ENCODE measurements around the gene AK5.
"Not testable (repeated sequence)": the region's sequence is repeated elsewhere in the genome, so short reads cannot be mapped to it uniquely, and the experiment has no call there.

Gene AK5

DNA sequence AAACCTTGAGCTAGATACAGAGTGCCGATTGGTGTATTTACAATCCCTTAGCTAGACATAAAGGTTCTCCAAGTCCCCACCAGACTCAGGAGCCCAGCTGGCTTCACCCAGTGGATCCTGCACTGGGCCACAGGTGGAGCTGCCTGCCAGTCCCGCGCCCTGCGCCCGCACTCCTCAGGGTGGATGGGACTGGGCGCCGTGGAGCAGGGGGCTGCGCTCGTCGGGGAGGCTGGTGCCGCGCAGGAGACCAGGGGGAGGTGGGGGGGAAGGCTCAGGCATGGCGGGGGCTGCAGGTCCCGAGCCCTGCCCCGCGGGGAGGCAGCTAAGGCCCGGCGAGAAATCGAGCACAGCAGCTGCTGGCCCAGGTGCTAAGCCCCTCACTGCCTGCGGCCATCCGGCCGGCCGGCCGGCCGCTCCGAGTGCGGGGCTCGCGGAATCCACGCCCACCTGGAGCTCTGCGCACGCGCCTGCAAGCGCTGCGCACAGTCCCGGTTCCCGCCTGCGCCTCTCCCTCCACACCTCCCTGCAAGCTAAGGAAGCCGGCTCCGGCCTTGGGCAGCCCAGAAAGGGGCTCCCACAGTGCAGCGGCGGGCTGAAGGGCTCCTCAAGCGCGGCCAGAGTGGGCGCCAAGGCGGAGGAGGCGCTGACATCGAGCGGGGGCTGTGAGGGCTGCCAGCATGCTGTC, 249.9 kb downstream of the AK5 start:
- not testable (repeated sequence) for H3K27ac Mint-ChIP-seq; H3K9me3 Mint-ChIP-seq; ATAC-seq (replicated peaks); H3K4me1 Mint-ChIP-seq (ENCODE audit: low read depth in 2 of 2); H3K4me3 Mint-ChIP-seq; H3K27me3 Mint-ChIP-seq; H3K36me3 Mint-ChIP-seq (ENCODE audit: insufficient read depth); DNase-seq

DNA sequence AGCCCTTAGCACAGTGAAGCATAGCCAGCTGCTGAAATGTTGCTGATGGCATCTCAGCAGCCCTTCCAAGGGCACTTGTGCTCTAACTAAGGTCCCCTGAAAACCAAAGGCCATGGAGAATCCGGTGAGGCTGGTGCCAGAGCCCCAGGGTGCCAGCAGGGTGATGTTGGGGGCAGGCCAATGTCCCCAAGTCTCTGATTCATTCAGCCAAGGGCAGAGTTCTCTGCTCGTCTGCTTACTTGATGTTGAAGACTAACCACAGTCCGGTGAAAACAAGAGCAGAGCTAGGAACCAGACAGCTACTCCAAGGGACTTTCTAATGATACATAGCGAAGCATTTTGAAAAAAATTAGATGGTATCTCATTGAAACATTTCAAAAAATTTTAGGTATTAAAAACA, 250.8 kb downstream of the AK5 start:
- Mint-ChIP-seq H3K27me3 (no peaks in the 10 kb centered on the region), H3K4me1 (ENCODE audit: low read depth in 2 of 2) (peaks cover 4 to 6% of the 10 kb centered on the region in 2 donors), H3K4me3 (no peak overlapping the region), H3K27ac (no peak overlapping the region), H3K9me3 (no peaks in the 10 kb centered on the region), H3K36me3 (ENCODE audit: insufficient read depth) (no peaks in the 10 kb centered on the region)
- ATAC-seq (replicated peaks), result no peak
- no peak for DNase-seq

DNA sequence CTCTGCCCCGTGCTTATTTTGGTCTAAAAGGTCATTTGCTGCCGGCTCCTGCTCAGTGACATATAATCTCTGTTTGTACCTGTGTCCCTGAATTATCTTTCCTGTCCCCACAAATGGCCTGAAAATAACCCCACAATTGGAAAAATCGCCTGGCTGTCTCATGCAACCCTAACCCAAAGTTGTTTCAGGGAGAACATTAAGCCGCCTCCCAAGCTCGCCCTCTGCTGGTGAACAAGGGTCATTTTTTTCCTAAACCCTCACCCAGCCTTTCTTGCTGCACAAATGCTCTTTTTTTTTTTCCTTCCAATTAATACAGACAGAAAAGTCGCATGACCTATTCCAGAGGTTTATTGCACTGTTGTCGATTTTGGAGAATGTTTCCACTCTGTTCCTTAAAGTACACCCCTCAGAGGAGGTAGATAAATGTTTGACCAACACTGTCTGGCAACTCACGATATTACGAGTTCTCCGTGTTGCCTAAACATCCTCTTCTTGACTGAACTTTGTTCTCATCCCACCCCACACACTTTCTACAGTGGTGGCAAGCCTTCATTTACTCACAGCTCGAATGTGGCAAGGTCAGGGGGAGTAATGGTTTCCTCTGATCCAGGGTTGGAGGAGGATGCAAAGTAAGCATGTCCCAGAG, 252.0 kb downstream of the AK5 start:
- peak; percentile 60 for ATAC-seq (replicated peaks)
- H3K4me1 Mint-ChIP-seq (ENCODE audit: low read depth in 2 of 2), result peaks cover 4 to 6% of the 10 kb centered on the region in 2 donors
- H3K27ac Mint-ChIP-seq, result no peak overlapping the region
- no peak overlapping the region for H3K4me3 Mint-ChIP-seq
- H3K9me3 Mint-ChIP-seq, result no peaks in the 10 kb centered on the region
- H3K27me3 Mint-ChIP-seq, result no peaks in the 10 kb centered on the region
- H3K36me3 Mint-ChIP-seq (ENCODE audit: insufficient read depth), result no peaks in the 10 kb centered on the region
- peak; percentile 45 to 52 (median 47) for DNase-seq

DNA sequence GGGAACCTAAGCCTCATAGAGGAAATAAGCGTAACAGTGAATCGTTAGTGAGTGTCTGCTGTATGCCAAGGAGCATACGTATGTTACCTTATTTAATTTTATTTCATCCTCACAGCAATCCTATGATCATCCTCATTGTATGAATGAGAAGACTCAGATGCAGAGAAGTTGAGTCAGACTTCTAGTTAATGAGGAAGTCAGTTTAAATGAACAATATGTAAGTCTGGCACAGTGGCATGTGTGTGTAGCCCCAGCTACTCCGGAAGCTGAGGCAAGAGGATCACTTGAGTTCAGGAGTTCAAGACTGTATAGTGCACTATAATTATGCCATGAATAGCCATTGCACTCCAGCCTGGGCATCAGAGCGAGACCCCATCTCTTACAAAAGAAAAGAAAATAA, 252.6 kb downstream of the AK5 start:
- H3K4me3 Mint-ChIP-seq, result no peak overlapping the region
- peaks cover 4 to 6% of the 10 kb centered on the region in 2 donors for H3K4me1 Mint-ChIP-seq (ENCODE audit: low read depth in 2 of 2)

DNA sequence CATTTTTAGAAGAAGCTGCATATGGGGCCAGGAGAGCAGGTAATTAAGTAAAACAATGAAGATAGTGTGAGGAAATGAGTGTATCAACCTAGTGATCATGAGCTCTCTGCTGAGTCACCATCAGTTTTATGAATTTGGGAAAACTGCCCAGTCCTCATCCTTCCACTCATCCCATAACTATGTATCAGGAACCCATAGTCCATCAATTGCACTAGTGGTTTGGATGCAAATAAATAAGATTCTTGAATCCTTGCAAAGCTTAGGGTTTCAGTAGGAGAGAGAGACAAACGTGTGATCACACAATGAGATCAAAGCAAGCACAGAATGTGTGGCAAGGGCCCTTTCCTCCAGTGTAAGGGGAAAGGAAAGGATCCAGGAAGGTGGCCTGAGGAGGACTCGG, 255.0 kb downstream of the AK5 start:
- Mint-ChIP-seq H3K27me3 (no peaks in the 10 kb centered on the region), H3K36me3 (ENCODE audit: insufficient read depth) (no peaks in the 10 kb centered on the region), H3K27ac (no peak overlapping the region), H3K4me1 (ENCODE audit: low read depth in 2 of 2) (peaks cover 4 to 6% of the 10 kb centered on the region in 2 donors), H3K9me3 (no peaks in the 10 kb centered on the region), H3K4me3 (no peak overlapping the region)
- ATAC-seq (replicated peaks), result no peak
- no peak for DNase-seq

More for the DNA sequence above, 252.6 kb downstream of the AK5 start:
- H3K27me3 Mint-ChIP-seq, result no peaks in the 10 kb centered on the region
- DNase-seq, result no peak
- H3K36me3 Mint-ChIP-seq (ENCODE audit: insufficient read depth), result no peaks in the 10 kb centered on the region
- H3K9me3 Mint-ChIP-seq, result no peaks in the 10 kb centered on the region
- ATAC-seq (replicated peaks), result no peak
- no peak overlapping the region for H3K27ac Mint-ChIP-seq

DNA sequence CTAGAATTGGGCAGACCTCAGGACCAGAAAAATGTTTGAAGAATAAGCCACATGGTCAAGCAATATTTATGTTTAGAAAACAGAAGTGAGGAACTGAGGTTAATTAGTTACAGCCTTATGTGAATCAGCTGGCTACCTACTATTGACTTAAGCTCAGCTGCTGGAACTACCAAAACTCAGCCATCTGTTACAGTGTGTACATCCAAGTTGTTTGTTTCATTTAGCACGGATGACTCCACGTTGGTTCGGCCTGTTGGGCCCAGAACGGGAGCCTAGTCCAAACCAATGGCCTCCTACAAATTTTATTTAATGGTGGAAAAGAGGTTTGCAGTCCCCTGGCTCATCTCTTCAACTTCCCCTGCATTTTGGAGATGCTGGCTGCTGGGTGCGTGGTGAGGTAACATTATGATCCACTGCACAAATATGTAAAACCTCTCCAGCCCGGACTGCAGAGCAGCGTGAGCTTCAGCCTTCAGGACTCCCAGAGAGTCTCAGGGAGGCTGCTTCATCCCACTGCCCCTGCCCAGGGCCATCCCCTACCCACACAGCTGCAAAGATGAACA, 257.2 kb downstream of the AK5 start:
- DNase-seq, result no peak
- H3K4me1 Mint-ChIP-seq (ENCODE audit: low read depth in 2 of 2), result no peaks in the 10 kb centered on the region
- H3K4me3 Mint-ChIP-seq, result no peak overlapping the region
- H3K9me3 Mint-ChIP-seq, result no peaks in the 10 kb centered on the region
- no peaks in the 10 kb centered on the region for H3K27me3 Mint-ChIP-seq
- ATAC-seq (replicated peaks), result no peak
- no peaks in the 10 kb centered on the region for H3K36me3 Mint-ChIP-seq (ENCODE audit: insufficient read depth)
- H3K27ac Mint-ChIP-seq, result no peak overlapping the region

GRCh38 chr1:77539519-77540142, 257.8 kb downstream of the AK5 start:
- H3K27me3 Mint-ChIP-seq, result no peaks in the 10 kb centered on the region
- no peaks in the 10 kb centered on the region for H3K36me3 Mint-ChIP-seq (ENCODE audit: insufficient read depth)
- ATAC-seq (replicated peaks), result no peak
- H3K27ac Mint-ChIP-seq, result no peak overlapping the region
- H3K4me1 Mint-ChIP-seq (ENCODE audit: low read depth in 2 of 2), result no peaks in the 10 kb centered on the region
- DNase-seq, result no peak
- no peaks in the 10 kb centered on the region for H3K9me3 Mint-ChIP-seq
- no peak overlapping the region for H3K4me3 Mint-ChIP-seq

DNA sequence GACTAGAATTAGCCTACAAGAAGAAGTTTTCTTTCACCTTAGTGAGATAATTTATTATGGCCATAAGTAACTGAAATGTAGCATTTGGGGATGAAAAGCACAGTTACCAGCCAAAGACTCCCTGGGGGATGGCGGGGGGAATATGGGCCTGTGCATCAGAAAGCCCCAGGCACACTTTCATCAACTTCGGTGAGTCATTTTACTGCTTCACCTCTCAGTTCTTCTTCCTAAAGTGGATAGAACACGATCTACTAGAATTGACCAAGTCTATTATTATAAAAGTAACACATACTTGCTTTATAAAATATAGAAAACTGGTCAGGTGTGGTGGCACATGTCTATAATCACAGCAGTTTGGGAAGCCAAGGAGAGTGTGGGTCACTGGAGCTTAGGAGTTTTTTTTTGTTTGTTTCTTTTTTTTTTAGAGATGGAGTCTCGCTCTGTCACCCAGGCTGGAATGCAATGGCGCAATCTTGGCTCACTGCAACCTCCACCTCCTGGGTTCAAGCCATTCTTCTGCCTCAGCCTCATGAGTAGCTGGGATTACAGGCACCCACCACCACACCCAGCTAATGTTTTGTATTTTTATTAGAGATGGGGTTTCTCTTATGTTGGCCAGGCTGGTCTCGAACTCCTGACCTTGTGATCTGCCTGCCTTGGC, 258.8 kb downstream of the AK5 start:
- H3K4me1 Mint-ChIP-seq (ENCODE audit: low read depth in 2 of 2), result no peaks in the 10 kb centered on the region
- H3K4me3 Mint-ChIP-seq, result no peak overlapping the region
- ATAC-seq (replicated peaks) (no peak), DNase-seq (no peak)
- H3K9me3 Mint-ChIP-seq, result no peaks in the 10 kb centered on the region
- no peaks in the 10 kb centered on the region for H3K36me3 Mint-ChIP-seq (ENCODE audit: insufficient read depth)
- no peak overlapping the region for H3K27ac Mint-ChIP-seq
- no peaks in the 10 kb centered on the region for H3K27me3 Mint-ChIP-seq

- Mint-ChIP-seq H3K4me3 (no peak overlapping the region), H3K4me1 (ENCODE audit: low read depth in 2 of 2) (no peaks in the 10 kb centered on the region), H3K36me3 (ENCODE audit: insufficient read depth) (no peaks in the 10 kb centered on the region), H3K27me3 (no peaks in the 10 kb centered on the region), H3K9me3 (no peaks in the 10 kb centered on the region), H3K27ac (no peak overlapping the region)
- no peak for ATAC-seq (replicated peaks)
- no peak for DNase-seq
These were observed 259.3 kb downstream of the AK5 start for GRCh38 chr1:77541162-77541545.

- H3K27me3 Mint-ChIP-seq, result peaks cover 0 to 2% of the 10 kb centered on the region in 2 donors
- DNase-seq, result no peak
- H3K4me3 Mint-ChIP-seq, result no peak overlapping the region
- H3K4me1 Mint-ChIP-seq (ENCODE audit: low read depth in 2 of 2), result no peaks in the 10 kb centered on the region
- no peaks in the 10 kb centered on the region for H3K36me3 Mint-ChIP-seq (ENCODE audit: insufficient read depth)
- ATAC-seq (replicated peaks), result no peak
- no peak overlapping the region for H3K27ac Mint-ChIP-seq
- no peaks in the 10 kb centered on the region for H3K9me3 Mint-ChIP-seq
These were observed 261.1 kb downstream of the AK5 start for GRCh38 chr1:77542813-77543420.

- Mint-ChIP-seq H3K4me3 (no peak overlapping the region), H3K27me3 (peaks cover 0 to 9% of the 10 kb centered on the region in 2 donors), H3K4me1 (ENCODE audit: low read depth in 2 of 2) (no peaks in the 10 kb centered on the region), H3K36me3 (ENCODE audit: insufficient read depth) (no peaks in the 10 kb centered on the region), H3K27ac (no peak overlapping the region), H3K9me3 (no peaks in the 10 kb centered on the region)
- no peak for DNase-seq
- no peak for ATAC-seq (replicated peaks)
These were observed 262.1 kb downstream of the AK5 start for GRCh38 chr1:77543822-77544448.

- DNase-seq (no peak), ATAC-seq (replicated peaks) (no peak)
- Mint-ChIP-seq H3K4me3 (no peak overlapping the region), H3K27ac (no peak overlapping the region), H3K4me1 (ENCODE audit: low read depth in 2 of 2) (no peaks in the 10 kb centered on the region), H3K9me3 (no peaks in the 10 kb centered on the region), H3K27me3 (peaks cover 0 to 17% of the 10 kb centered on the region in 2 donors), H3K36me3 (ENCODE audit: insufficient read depth) (no peaks in the 10 kb centered on the region)
These were observed 263.0 kb downstream of the AK5 start for GRCh38 chr1:77544845-77545244.

GRCh38 chr1:77545970-77546369, 264.2 kb downstream of the AK5 start:
- Mint-ChIP-seq H3K9me3 (no peaks in the 10 kb centered on the region), H3K4me3 (no peak overlapping the region), H3K36me3 (ENCODE audit: insufficient read depth) (peaks cover 2% of the 10 kb centered on the region), H3K27ac (no peak overlapping the region), H3K4me1 (ENCODE audit: low read depth in 2 of 2) (no peaks in the 10 kb centered on the region), H3K27me3 (peaks cover 1 to 21% of the 10 kb centered on the region in 2 donors)
- ATAC-seq (replicated peaks), result no peak
- DNase-seq, result no peak
